Measurements from ENCODE around the gene VRK1.

GRCh38 chr14:96920820-96921219 is 123.6 kb downstream of the VRK1 start:
- TF ChIP-seq ZFP30 (CRISPR knock-in tag; IDR thresholded peaks at IDR 0.05): no peak
- no peak for TF ChIP-seq ESRRG (CRISPR knock-in tag; IDR thresholded peaks at IDR 0.05)
- no peak for TF ChIP-seq BACH2 (CRISPR knock-in tag; IDR thresholded peaks at IDR 0.05; ENCODE audit: borderline replicate concordance)
- TF ChIP-seq ARNTL (CRISPR knock-in tag; IDR thresholded peaks at IDR 0.05; ENCODE audit: borderline replicate concordance, low read depth): no peak
- TF ChIP-seq ZNF70 (CRISPR knock-in tag; IDR thresholded peaks at IDR 0.05): no peak
- TF ChIP-seq RARB (CRISPR knock-in tag; IDR thresholded peaks at IDR 0.05): no peak
- no peak for TF ChIP-seq PATZ1 (CRISPR knock-in tag; IDR thresholded peaks at IDR 0.05; ENCODE audit: borderline replicate concordance)
- TF ChIP-seq, protein P1, sequence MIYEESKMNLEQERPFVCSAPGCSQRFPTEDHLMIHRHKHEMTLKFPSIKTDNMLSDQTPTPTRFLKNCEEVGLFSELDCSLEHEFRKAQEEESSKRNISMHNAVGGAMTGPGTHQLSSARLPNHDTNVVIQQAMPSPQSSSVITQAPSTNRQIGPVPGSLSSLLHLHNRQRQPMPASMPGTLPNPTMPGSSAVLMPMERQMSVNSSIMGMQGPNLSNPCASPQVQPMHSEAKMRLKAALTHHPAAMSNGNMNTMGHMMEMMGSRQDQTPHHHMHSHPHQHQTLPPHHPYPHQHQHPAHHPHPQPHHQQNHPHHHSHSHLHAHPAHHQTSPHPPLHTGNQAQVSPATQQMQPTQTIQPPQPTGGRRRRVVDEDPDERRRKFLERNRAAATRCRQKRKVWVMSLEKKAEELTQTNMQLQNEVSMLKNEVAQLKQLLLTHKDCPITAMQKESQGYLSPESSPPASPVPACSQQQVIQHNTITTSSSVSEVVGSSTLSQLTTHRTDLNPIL (CRISPR knock-in tag; IDR thresholded peaks at IDR 0.05; ENCODE audit: low read depth): no peak
- no peak for TF ChIP-seq OSR1 (CRISPR knock-in tag; IDR thresholded peaks at IDR 0.05)

Data from SK-N-SH treated with all-trans-retinoic acid at 6 μM for 48 hours (cell line).